Panc1 (cell line): Measurements from ENCODE around the gene KRT1. TPM values are rescaled to one million over a fixed set of nuclear protein-coding genes. Genes with fewer than 3 reads are reported as not detected.

Experiments used
- ATAC-seq: fragments of 200-7000 bp; cut with Tn5 transposase; 2 replicates; pipeline ENCODE4 v1.9.1; 2020; ENCODE audit warnings: mild to moderate bottlenecking, moderate library complexity
- BruUV-seq: library from RNA; stranded (reverse); fragments of 400-500 nt; replicated peaks from 2 replicates; lab custom pipeline; 2021; lab: Mats Ljungman, UMichigan
- CTCF ChIA-PET: fragments of 300-600 bp; sonication (Branson Sonifier 250); formaldehyde crosslinking; loops from one replicate; lab custom pipeline; 2022; ENCODE audit warnings: antibody characterized with exemption; lab: Charles Lee
- POLR2A ChIA-PET: fragments of 300-600 bp; sonication (Branson Sonifier 250); formaldehyde crosslinking; loops from one replicate; lab custom pipeline; 2022; ENCODE audit warnings: antibody characterized with exemption; lab: Charles Lee
- DNase-seq: peaks from one replicate; pipeline ENCODE4 v3.0.0-alpha.2; 2010; ENCODE audit warnings: low read depth, low spot score
- H3K27ac ChIP-seq: 2 replicates; pipeline ENCODE4 v1.5.1; 2011; ENCODE audit warnings: mild to moderate bottlenecking, low read length, inconsistent platforms
- H3K27me3 ChIP-seq: fragments of 200-500 bp; sonication (Bioruptor generic); 2 replicates; pipeline ENCODE4 v1.6.0; 2014; ENCODE audit warnings: low read length, inconsistent platforms; ENCODE audit not compliant: control insufficient read depth, insufficient read depth
- H3K36me3 ChIP-seq: fragments of 200-500 bp; sonication (Bioruptor generic); 2 replicates; pipeline ENCODE4 v1.5.1; 2014; ENCODE audit warnings: inconsistent platforms, mild to moderate bottlenecking, low read length, moderate library complexity; ENCODE audit not compliant: control insufficient read depth, insufficient read depth
- H3K4me1 ChIP-seq: 2 replicates; pipeline ENCODE4 v1.5.1; 2011; ENCODE audit warnings: inconsistent platforms, mild to moderate bottlenecking, low read length, moderate library complexity; ENCODE audit not compliant: control insufficient read depth, insufficient read depth
- H3K4me3 ChIP-seq, 2 experiments: 2 replicates each; pipeline ENCODE4 v1.5.1; 2011 to 2012; ENCODE audit warnings: low read depth in 2 of 2, low read length in 2 of 2, mild to moderate bottlenecking in 2 of 2, inconsistent platforms in 1 of 2, moderate library complexity in 1 of 2
- H3K9me3 ChIP-seq: fragments of 200-500 bp; sonication (Bioruptor generic); 2 replicates; pipeline ENCODE4 v1.5.1; 2014; ENCODE audit warnings: low read depth, mild to moderate bottlenecking, inconsistent platforms, low read length, moderate library complexity; ENCODE audit not compliant: control insufficient read depth, insufficient read depth
- POLR2AphosphoS5 ChIP-seq: IDR thresholded peaks from 2 replicates; pipeline ENCODE4 v1.6.1; 2012; ENCODE audit warnings: mild to moderate bottlenecking, low read depth, low read length, moderate library complexity
- SIN3A ChIP-seq: IDR thresholded peaks from 2 replicates; pipeline ENCODE4 v1.6.1; 2012; ENCODE audit warnings: low read depth, mild to moderate bottlenecking, low read length, moderate library complexity, borderline replicate concordance; ENCODE audit not compliant: insufficient read depth
- TCF7L2 ChIP-seq: IDR thresholded peaks from 2 replicates; pipeline ENCODE4 v1.6.1; 2011; ENCODE audit warnings: mild to moderate bottlenecking, low read depth, low read length, inconsistent platforms
- in situ Hi-C: cut with HindIII; loops from 2 replicates; pipeline ENCODE4 v1.10.0; 2016; ENCODE audit warnings: low sequenced_read_pairs, low pct_unique_long_range_greater_than_20kb
- intact Hi-C: fragments of 100-400 bp; cut with micrococcal nuclease; formaldehyde crosslinking; loops from one replicate; pipeline ENCODE4 v1.10.0; 2022; ENCODE audit not compliant: unreplicated experiment
- total RNA-seq: library from RNA; stranded (reverse); gene quantifications from one replicate; pipeline ENCODE4 v1.2.1, GENCODE V29; 2021; ENCODE audit not compliant: unreplicated experiment
- TF ChIP-seq, protein P1 (sequence below), 2 experiments: IDR thresholded peaks; 2 replicates each; pipeline ENCODE4 v1.6.1; 2011 to 2012; ENCODE audit warnings: low read depth in 2 of 2, control low read depth in 1 of 2, low read length in 1 of 2, mild to moderate bottlenecking in 1 of 2, moderate library complexity in 1 of 2; ENCODE audit not compliant: insufficient read depth in 1 of 2
- TF ChIP-seq, protein P2 (sequence below): fragments of 450-650 bp; IDR thresholded peaks from 2 replicates; pipeline ENCODE4 v1.5.1; 2017; ENCODE audit warnings: mild to moderate bottlenecking

Gene KRT1
- total RNA-seq, 1 experiment from 2014 or later, result not detected

DNA sequence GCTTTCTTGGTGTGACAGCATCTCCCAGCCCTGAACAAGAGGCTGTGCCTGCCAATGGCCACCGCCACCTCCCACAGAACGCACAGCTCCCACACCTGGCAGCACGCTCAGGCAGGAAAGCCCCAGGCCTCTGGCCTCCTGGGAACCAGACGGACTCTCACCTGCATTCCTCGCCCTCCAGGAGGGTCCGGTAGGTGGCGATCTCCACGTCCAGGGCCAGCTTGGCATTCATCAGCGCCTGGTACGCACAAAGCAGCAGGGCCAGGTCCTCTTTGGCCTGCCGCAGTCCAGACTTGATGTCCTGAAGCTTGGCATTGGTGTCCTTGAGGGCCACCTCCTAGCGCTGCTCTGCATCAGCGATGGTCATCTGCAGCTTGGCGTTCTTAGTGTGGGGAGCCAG is 35.2 kb upstream of the KRT1 start:
- H3K27me3 ChIP-seq, result peaks cover 11% of the 10 kb centered on the region
- no TSS peak for BruUV-seq
- intact Hi-C loops (no loop called here), in situ Hi-C loops (no loop called here)
- no peak overlapping the region for H3K4me3 ChIP-seq
- no peaks in the 10 kb centered on the region for H3K36me3 ChIP-seq
- H3K4me1 ChIP-seq, result peaks cover 4% of the 10 kb centered on the region; the same call in 1 of the 2 replicates
- ATAC-seq, result 0 out of 2 replicates have a peak, but pooled peaks have one; percentile 49
- no peak overlapping the region for H3K27ac ChIP-seq
- POLR2A ChIA-PET, result no interaction called here
- CTCF ChIA-PET, result no interaction called here
- H3K9me3 ChIP-seq, result no peaks in the 10 kb centered on the region
- TF ChIP-seq, protein P1, sequence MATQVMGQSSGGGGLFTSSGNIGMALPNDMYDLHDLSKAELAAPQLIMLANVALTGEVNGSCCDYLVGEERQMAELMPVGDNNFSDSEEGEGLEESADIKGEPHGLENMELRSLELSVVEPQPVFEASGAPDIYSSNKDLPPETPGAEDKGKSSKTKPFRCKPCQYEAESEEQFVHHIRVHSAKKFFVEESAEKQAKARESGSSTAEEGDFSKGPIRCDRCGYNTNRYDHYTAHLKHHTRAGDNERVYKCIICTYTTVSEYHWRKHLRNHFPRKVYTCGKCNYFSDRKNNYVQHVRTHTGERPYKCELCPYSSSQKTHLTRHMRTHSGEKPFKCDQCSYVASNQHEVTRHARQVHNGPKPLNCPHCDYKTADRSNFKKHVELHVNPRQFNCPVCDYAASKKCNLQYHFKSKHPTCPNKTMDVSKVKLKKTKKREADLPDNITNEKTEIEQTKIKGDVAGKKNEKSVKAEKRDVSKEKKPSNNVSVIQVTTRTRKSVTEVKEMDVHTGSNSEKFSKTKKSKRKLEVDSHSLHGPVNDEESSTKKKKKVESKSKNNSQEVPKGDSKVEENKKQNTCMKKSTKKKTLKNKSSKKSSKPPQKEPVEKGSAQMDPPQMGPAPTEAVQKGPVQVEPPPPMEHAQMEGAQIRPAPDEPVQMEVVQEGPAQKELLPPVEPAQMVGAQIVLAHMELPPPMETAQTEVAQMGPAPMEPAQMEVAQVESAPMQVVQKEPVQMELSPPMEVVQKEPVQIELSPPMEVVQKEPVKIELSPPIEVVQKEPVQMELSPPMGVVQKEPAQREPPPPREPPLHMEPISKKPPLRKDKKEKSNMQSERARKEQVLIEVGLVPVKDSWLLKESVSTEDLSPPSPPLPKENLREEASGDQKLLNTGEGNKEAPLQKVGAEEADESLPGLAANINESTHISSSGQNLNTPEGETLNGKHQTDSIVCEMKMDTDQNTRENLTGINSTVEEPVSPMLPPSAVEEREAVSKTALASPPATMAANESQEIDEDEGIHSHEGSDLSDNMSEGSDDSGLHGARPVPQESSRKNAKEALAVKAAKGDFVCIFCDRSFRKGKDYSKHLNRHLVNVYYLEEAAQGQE (IDR thresholded peaks at IDR 0.05; ENCODE audit: insufficient read depth in 1 of 2, low read depth in 2 of 2, low read length in 1 of 2), result no peak
- no peak for TF ChIP-seq POLR2AphosphoS5
- TF ChIP-seq SIN3A, result no peak
- TF ChIP-seq, protein P2, sequence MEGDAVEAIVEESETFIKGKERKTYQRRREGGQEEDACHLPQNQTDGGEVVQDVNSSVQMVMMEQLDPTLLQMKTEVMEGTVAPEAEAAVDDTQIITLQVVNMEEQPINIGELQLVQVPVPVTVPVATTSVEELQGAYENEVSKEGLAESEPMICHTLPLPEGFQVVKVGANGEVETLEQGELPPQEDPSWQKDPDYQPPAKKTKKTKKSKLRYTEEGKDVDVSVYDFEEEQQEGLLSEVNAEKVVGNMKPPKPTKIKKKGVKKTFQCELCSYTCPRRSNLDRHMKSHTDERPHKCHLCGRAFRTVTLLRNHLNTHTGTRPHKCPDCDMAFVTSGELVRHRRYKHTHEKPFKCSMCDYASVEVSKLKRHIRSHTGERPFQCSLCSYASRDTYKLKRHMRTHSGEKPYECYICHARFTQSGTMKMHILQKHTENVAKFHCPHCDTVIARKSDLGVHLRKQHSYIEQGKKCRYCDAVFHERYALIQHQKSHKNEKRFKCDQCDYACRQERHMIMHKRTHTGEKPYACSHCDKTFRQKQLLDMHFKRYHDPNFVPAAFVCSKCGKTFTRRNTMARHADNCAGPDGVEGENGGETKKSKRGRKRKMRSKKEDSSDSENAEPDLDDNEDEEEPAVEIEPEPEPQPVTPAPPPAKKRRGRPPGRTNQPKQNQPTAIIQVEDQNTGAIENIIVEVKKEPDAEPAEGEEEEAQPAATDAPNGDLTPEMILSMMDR, result no peak; the same call in 1 of the 2 replicates
- no peak for TF ChIP-seq TCF7L2
- DNase-seq, result no peak

DNA sequence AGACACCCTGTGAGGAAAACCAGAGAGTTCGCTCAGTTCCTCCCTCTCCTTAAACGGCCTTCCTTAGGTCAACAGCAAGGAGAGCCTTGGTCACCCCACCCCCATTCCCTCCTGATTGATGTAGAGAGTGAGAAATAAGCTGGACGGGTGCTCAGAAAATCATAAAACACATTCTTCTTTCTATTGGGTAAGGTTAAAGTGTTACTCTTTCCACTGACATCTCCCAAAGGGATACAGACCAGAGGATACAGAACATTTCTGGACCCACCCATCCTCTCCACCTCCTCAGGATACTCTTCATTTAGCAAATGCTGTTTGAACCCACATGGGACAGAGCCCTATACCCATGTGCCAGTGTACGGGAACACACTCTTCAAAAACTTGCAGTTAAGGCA is 34.7 kb upstream of the KRT1 start:
- Histone ChIP-seq H3K4me1 (peaks cover 4% of the 10 kb centered on the region; the same call in 1 of the 2 replicates), H3K4me3 (no peak overlapping the region), H3K36me3 (no peaks in the 10 kb centered on the region), H3K27ac (no peak overlapping the region), H3K27me3 (peaks cover 11% of the 10 kb centered on the region), H3K9me3 (no peaks in the 10 kb centered on the region)
- no peak for TF ChIP-seq TCF7L2
- no peak for DNase-seq
- BruUV-seq, result no TSS peak
- CTCF ChIA-PET, result interaction anchor here (0.7 kb wide), 1 partner anchor 31 kb away, joined by 3 read pairs; no protein-coding TSS in a partner anchor
- in situ Hi-C loops (no loop called here), intact Hi-C loops (no loop called here)
- POLR2A ChIA-PET, result no interaction called here
- peak; percentile 18; the same call in 1 of the 2 replicates for ATAC-seq
